GM18873 (cell line): ENCODE data around the gene RBP2.

Source experiments
- ATAC-seq: cut with Tn5 transposase; IDR thresholded peaks from one replicate; pipeline ENCODE4 v1.9.1; 2021; ENCODE audit warnings: mild to moderate bottlenecking, moderate library complexity, moderate number of reproducible peaks; ENCODE audit not compliant: unreplicated experiment, low FRiP score

RBP2 gene

GRCh38 chr3:139476348-139476747 is at the start of gene RBP2:
Gene RBP2 (minus strand): TSS chr3:139476516. CDS start chr3:139476459, 57 bp downstream.
- ATAC-seq = no peak

- no peak for ATAC-seq
Measured at GRCh38 chr3:139524841-139525636, 48.7 kb upstream of the RBP2 start.

- no peak for ATAC-seq
Measured at GRCh38 chr3:139523718-139524117, 47.4 kb upstream of the RBP2 start.

- ATAC-seq = no peak
Measured at GRCh38 chr3:139523166-139523565, 46.9 kb upstream of the RBP2 start.

GRCh38 chr3:139522421-139522820 is 46.1 kb upstream of the RBP2 start:
- no peak for ATAC-seq

GRCh38 chr3:139521816-139522215 is 45.5 kb upstream of the RBP2 start:
- no peak for ATAC-seq

GRCh38 chr3:139521144-139521543 is 44.8 kb upstream of the RBP2 start:
- ATAC-seq = no peak

- no peak for ATAC-seq
Measured at GRCh38 chr3:139519998-139520737, 43.9 kb upstream of the RBP2 start.

GRCh38 chr3:139518926-139519842 is 42.9 kb upstream of the RBP2 start:
- ATAC-seq = no peak

GRCh38 chr3:139518306-139518705 is 42.0 kb upstream of the RBP2 start:
- ATAC-seq = no peak

GRCh38 chr3:139517321-139518065 is 41.2 kb upstream of the RBP2 start:
- ATAC-seq = no peak

- ATAC-seq = no peak
Measured at GRCh38 chr3:139514741-139515140, 38.4 kb upstream of the RBP2 start.

GRCh38 chr3:139509631-139510030 is 33.3 kb upstream of the RBP2 start:
- no peak for ATAC-seq

GRCh38 chr3:139506766-139507165 is 30.4 kb upstream of the RBP2 start:
- ATAC-seq = no peak

GRCh38 chr3:139505829-139506386 is 29.6 kb upstream of the RBP2 start:
- no peak for ATAC-seq

- no peak for ATAC-seq
Measured at GRCh38 chr3:139499536-139499935, 23.2 kb upstream of the RBP2 start.

- ATAC-seq = no peak
Measured at GRCh38 chr3:139493826-139494385, 17.6 kb upstream of the RBP2 start.

- no peak for ATAC-seq
Measured at GRCh38 chr3:139491966-139492365, 15.7 kb upstream of the RBP2 start.

- no peak for ATAC-seq
Measured at GRCh38 chr3:139491027-139491700, 14.8 kb upstream of the RBP2 start.
